Neuronal stem cell (in vitro differentiated cells): ENCODE results near the gene GDI1.
"Not testable (repeated sequence)": the region's sequence is repeated elsewhere in the genome, so short reads cannot be mapped to it uniquely, and the experiment has no call there.

ENCODE experiments used
- DNase-seq: peaks from one replicate; pipeline ENCODE4 v3.0.0-alpha.2; 2013; ENCODE audit warnings: low spot score
- H2AFZ ChIP-seq: one replicate; pipeline ENCODE4 v1.6.1; 2013; ENCODE audit warnings: mild to moderate bottlenecking, low read length, inconsistent platforms
- H2AK5ac ChIP-seq: 2 replicates; pipeline ENCODE4 v1.6.1; 2013; ENCODE audit warnings: low read depth, mild to moderate bottlenecking, inconsistent platforms, low read length, moderate library complexity, mixed read lengths
- H2BK120ac ChIP-seq: 2 replicates; pipeline ENCODE4 v1.6.1; 2013; ENCODE audit warnings: low read depth, mild to moderate bottlenecking, inconsistent platforms, low read length, moderate library complexity, mixed read lengths
- H2BK12ac ChIP-seq: one replicate; pipeline ENCODE4 v1.6.1; 2013; ENCODE audit warnings: low read length, inconsistent platforms
- H2BK15ac ChIP-seq: 2 replicates; pipeline ENCODE4 v1.6.1; 2013; ENCODE audit warnings: mild to moderate bottlenecking, low read length, inconsistent platforms, mixed read lengths
- H2BK5ac ChIP-seq: one replicate; pipeline ENCODE4 v1.6.1; 2013; ENCODE audit warnings: inconsistent platforms, mild to moderate bottlenecking, low read length, moderate library complexity
- H3K14ac ChIP-seq: one replicate; pipeline ENCODE4 v1.6.1; 2013; ENCODE audit warnings: low read length, inconsistent platforms
- H3K18ac ChIP-seq: 2 replicates; pipeline ENCODE4 v1.6.1; 2013; ENCODE audit warnings: low read length, inconsistent platforms
- H3K23ac ChIP-seq: 2 replicates; pipeline ENCODE4 v1.6.1; 2013; ENCODE audit warnings: low read depth, mild to moderate bottlenecking, mixed read lengths, low read length, inconsistent platforms; ENCODE audit not compliant: poor library complexity
- H3K27ac ChIP-seq: replicated peaks from 3 replicates; pipeline ENCODE4 v1.5.1; 2013; ENCODE audit warnings: low read length, inconsistent platforms
- H3K27me3 ChIP-seq, 3 experiments: 2 replicates each; pipeline ENCODE4 v1.6.1; 2013; ENCODE audit warnings: low read length in 3 of 3, mild to moderate bottlenecking in 2 of 3, inconsistent platforms in 1 of 3, low read depth in 1 of 3, mixed read lengths in 1 of 3, moderate library complexity in 1 of 3; ENCODE audit not compliant: control insufficient read depth in 3 of 3, insufficient read depth in 3 of 3
- H3K36me3 ChIP-seq, 2 donors: replicated peaks in 1 of 2; 2 replicates each; pipeline ENCODE4 v1.6.1; 2013; ENCODE audit warnings: low read length in 2 of 2; ENCODE audit not compliant: control insufficient read depth in 2 of 2, insufficient read depth in 2 of 2
- H3K4ac ChIP-seq: 2 replicates; pipeline ENCODE4 v1.6.1; 2013; ENCODE audit warnings: inconsistent platforms, mild to moderate bottlenecking, low read length, moderate library complexity
- H3K4me1 ChIP-seq, 2 donors: 1 replicate in 1 of 2; 2 replicates in 1 of 2; pipeline ENCODE4 v1.6.1; 2013; ENCODE audit warnings: low read length in 2 of 2, low read depth in 1 of 2; ENCODE audit not compliant: control insufficient read depth in 2 of 2, insufficient read depth in 1 of 2
- H3K4me2 ChIP-seq: one replicate; pipeline ENCODE4 v1.6.1; 2013; ENCODE audit warnings: mild to moderate bottlenecking, low read length, inconsistent platforms; ENCODE audit not compliant: insufficient read depth, poor library complexity, severe bottlenecking
- H3K4me3 ChIP-seq, 2 donors: 2 replicates each; pipeline ENCODE4 v1.5.1; 2013; ENCODE audit warnings: low read length in 2 of 2, mild to moderate bottlenecking in 2 of 2, inconsistent platforms in 1 of 2, moderate library complexity in 1 of 2
- H3K79me1 ChIP-seq: one replicate; pipeline ENCODE4 v1.6.1; 2013; ENCODE audit warnings: low read depth, mild to moderate bottlenecking, inconsistent platforms, low read length, moderate library complexity
- H3K9ac ChIP-seq: one replicate; pipeline ENCODE4 v1.6.1; 2013; ENCODE audit warnings: mild to moderate bottlenecking, low read depth, low read length, inconsistent platforms; ENCODE audit not compliant: poor library complexity
- H3K9me3 ChIP-seq, 2 donors: replicated peaks in 1 of 2; 2 replicates each; pipeline versions ENCODE3 to v1.6.1; 2013; ENCODE audit warnings: low read length in 2 of 2, mild to moderate bottlenecking in 2 of 2, inconsistent platforms in 1 of 2, low read depth in 1 of 2, mixed read lengths in 1 of 2, moderate library complexity in 1 of 2; ENCODE audit not compliant: control insufficient read depth in 2 of 2, insufficient read depth in 1 of 2
- H4K8ac ChIP-seq: one replicate; pipeline ENCODE4 v1.6.1; 2013; ENCODE audit warnings: low read depth, mild to moderate bottlenecking, inconsistent platforms, low read length, moderate library complexity
- H4K91ac ChIP-seq: one replicate; pipeline ENCODE4 v1.6.1; 2013; ENCODE audit warnings: low read length, low read depth, mild to moderate bottlenecking, inconsistent platforms; ENCODE audit not compliant: poor library complexity
- WGBS, 2 donors: extraction: QIAGEN DNeasy Blood & Tissue Kit; methylation state at CpG; one replicate each; pipeline ENCODE4 v1.1.7; 2013; ENCODE audit warnings: missing lambda C conversion rate in 2 of 2, mixed read lengths in 1 of 2; ENCODE audit not compliant: insufficient read length in 2 of 2, insufficient replicate concordance in 1 of 2; ENCODE audit errors: extremely low coverage in 2 of 2; 5-methylcytosine and 5-hydroxymethylcytosine counted together

GDI1 gene

GRCh38 chrX:154398668-154399526, 38.1 kb upstream of the GDI1 start:
- no CpG with 5 or more reads among the region's 49 CpGs for whole genome bisulfite sequencing, 2 donors
- Histone ChIP-seq H2BK12ac (no peak overlapping the region), H3K4me2 (peak overlapping the region; percentile 58), H3K27ac (peak overlapping the region; percentile 79), H3K9me3 (no peaks in the 10 kb centered on the region), H2BK5ac (no peak overlapping the region), H3K9ac (peak overlapping the region; percentile 96), H3K79me1 (peaks cover 2% of the 10 kb centered on the region), H2BK120ac (no peak overlapping the region), H3K27me3 (no peaks in the 10 kb centered on the region), H4K91ac (no peak overlapping the region), H3K36me3 (peaks cover 18 to 27% of the 10 kb centered on the region in 2 donors), H3K4ac (no peak overlapping the region), H2BK15ac (no peak overlapping the region), H3K23ac (no peak overlapping the region), H2AFZ (no peak overlapping the region), H3K4me1 (peaks cover 4 to 6% of the 10 kb centered on the region in 2 donors), H4K8ac (no peak overlapping the region), H2AK5ac (no peak overlapping the region), H3K14ac (no peak overlapping the region), H3K4me3 (peak overlapping the region; percentile 85 to 96), H3K18ac (peak overlapping the region; percentile 69)
- DNase-seq, result no peak

GRCh38 chrX:154399527-154400368, 37.2 kb upstream of the GDI1 start:
- Histone ChIP-seq H3K4me1 (peaks cover 4 to 6% of the 10 kb centered on the region in 2 donors), H3K27me3 (no peaks in the 10 kb centered on the region), H4K91ac (no peak overlapping the region), H2BK5ac (no peak overlapping the region), H2BK15ac (no peak overlapping the region), H3K14ac (no peak overlapping the region), H3K23ac (no peak overlapping the region), H3K18ac (no peak overlapping the region), H3K4ac (no peak overlapping the region), H3K9ac (no peak overlapping the region), H3K79me1 (peaks cover 2% of the 10 kb centered on the region), H2BK12ac (no peak overlapping the region), H3K9me3 (no peaks in the 10 kb centered on the region), H3K36me3 (peaks cover 18 to 27% of the 10 kb centered on the region in 2 donors), H2AK5ac (no peak overlapping the region), H2AFZ (no peak overlapping the region), H3K4me3 (peak overlapping the region; percentile 85 to 96), H2BK120ac (no peak overlapping the region), H3K4me2 (peak overlapping the region; percentile 14), H4K8ac (no peak overlapping the region), H3K27ac (no peak overlapping the region)
- WGBS, 2 donors, result no CpG with 5 or more reads among the region's 14 CpGs
- DNase-seq, result no peak

GRCh38 chrX:154400369-154400817, 36.6 kb upstream of the GDI1 start:
- not testable (repeated sequence) for H3K23ac ChIP-seq, H4K91ac ChIP-seq, H2BK12ac ChIP-seq, H3K4ac ChIP-seq, H2BK120ac ChIP-seq, H2BK15ac ChIP-seq, H2BK5ac ChIP-seq, H3K9ac ChIP-seq, H3K4me2 ChIP-seq, H3K27me3 ChIP-seq, DNase-seq, H2AK5ac ChIP-seq, H3K9me3 ChIP-seq, H3K4me3 ChIP-seq, H4K8ac ChIP-seq, H3K27ac ChIP-seq, H3K79me1 ChIP-seq, H3K14ac ChIP-seq, H2AFZ ChIP-seq, H3K4me1 ChIP-seq, H3K18ac ChIP-seq
- no CpG with 5 or more reads among the region's 6 CpGs for WGBS, 2 donors
- H3K36me3 ChIP-seq, result peaks cover 18 to 27% of the 10 kb centered on the region in 2 donors
